Endothelial cell (in vitro differentiated cells): ENCODE results near the gene ING5. TPM values are rescaled to one million over a fixed set of nuclear protein-coding genes. Genes with fewer than 3 reads are reported as not detected.

Source experiments
- DNase-seq: peaks from one replicate; pipeline ENCODE4 v3.0.0; 2021; ENCODE audit warnings: low spot score
- H3K27ac Mint-ChIP-seq: one replicate; pipeline ENCODE4 v1.8.0; 2021; ENCODE audit warnings: mixed read lengths, inconsistent platforms; ENCODE audit not compliant: unreplicated experiment
- H3K27me3 Mint-ChIP-seq: one replicate; pipeline ENCODE4 v1.8.0; 2021; ENCODE audit warnings: mild to moderate bottlenecking, moderate library complexity, mixed read lengths, inconsistent platforms; ENCODE audit not compliant: unreplicated experiment
- H3K36me3 Mint-ChIP-seq: one replicate; pipeline ENCODE4 v1.8.0; 2021; ENCODE audit warnings: mild to moderate bottlenecking, low read depth, mixed read lengths, inconsistent platforms; ENCODE audit not compliant: unreplicated experiment
- H3K4me1 Mint-ChIP-seq: one replicate; pipeline ENCODE4 v1.8.0; 2021; ENCODE audit warnings: mild to moderate bottlenecking, mixed read lengths, inconsistent platforms; ENCODE audit not compliant: unreplicated experiment
- H3K4me3 Mint-ChIP-seq: one replicate; pipeline ENCODE4 v1.8.0; 2021; ENCODE audit warnings: mild to moderate bottlenecking, mixed read lengths, inconsistent platforms; ENCODE audit not compliant: unreplicated experiment
- H3K9me3 Mint-ChIP-seq: one replicate; pipeline ENCODE4 v1.8.0; 2021; ENCODE audit warnings: mixed read lengths, inconsistent platforms; ENCODE audit not compliant: unreplicated experiment
- total RNA-seq: library from RNA; stranded (reverse); fragmentation: NEBNext Ultra II Directional; extraction: Animal tissue kit (Norgen Biotek cat#: 25700); gene quantifications from one replicate; pipeline ENCODE4 v1.2.1, GENCODE V29; 2021; ENCODE audit not compliant: unreplicated experiment
- TF ChIP-seq, protein P1 (sequence below): fragments of 200-600 bp; sonication (generic); IDR thresholded peaks from one replicate; pipeline ENCODE4 v1.5.0; 2021; ENCODE audit warnings: antibody characterized with exemption; ENCODE audit not compliant: unreplicated experiment

Gene ING5
- total RNA-seq, 1 donor from 2014 or later, result 19.9 TPM

DNA sequence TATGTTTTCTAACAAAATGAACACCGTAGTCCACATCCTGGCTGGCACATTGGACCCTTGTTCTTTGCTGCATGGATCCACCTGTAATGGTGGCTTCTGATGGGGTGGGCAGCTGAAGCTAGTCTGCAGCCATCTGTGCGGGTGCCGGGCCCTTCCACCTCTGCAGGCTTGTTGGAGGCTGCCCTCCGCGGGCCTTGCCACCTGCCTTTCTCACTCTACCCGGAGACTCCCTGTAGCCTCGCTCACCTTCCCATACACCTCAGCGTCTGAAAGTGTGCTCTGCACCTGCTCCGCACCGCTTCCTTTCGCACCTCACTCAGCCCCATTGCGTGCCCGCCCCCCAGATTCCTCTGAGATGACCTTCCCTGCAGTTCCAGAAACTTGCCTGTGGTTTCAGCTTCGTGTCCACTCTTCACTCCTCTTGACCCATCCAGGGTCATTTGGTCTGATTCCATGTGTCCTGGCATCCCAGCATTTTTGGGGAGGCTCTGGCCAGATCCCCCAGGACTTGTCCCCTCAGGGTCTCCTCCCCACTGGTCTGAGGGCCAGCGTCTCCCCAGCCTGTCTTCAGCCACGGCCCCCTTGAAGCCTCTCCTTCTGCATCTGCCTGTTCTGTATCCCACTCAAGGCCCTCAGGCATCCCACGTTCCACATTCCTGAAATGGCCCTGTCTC lies 46.2 kb upstream of the ING5 start:
- H3K27ac Mint-ChIP-seq, result no peak overlapping the region

GRCh38 chr2:241656190-241656741 lies 45.6 kb upstream of the ING5 start:
- peaks cover 46% of the 10 kb centered on the region for H3K36me3 Mint-ChIP-seq
- no peak for DNase-seq
- H3K9me3 Mint-ChIP-seq, result no peaks in the 10 kb centered on the region
- H3K27me3 Mint-ChIP-seq, result peaks cover 4% of the 10 kb centered on the region
- no peak overlapping the region for H3K27ac Mint-ChIP-seq
- H3K4me1 Mint-ChIP-seq, result no peaks in the 10 kb centered on the region
- H3K4me3 Mint-ChIP-seq, result no peak overlapping the region
- TF ChIP-seq, protein P1, sequence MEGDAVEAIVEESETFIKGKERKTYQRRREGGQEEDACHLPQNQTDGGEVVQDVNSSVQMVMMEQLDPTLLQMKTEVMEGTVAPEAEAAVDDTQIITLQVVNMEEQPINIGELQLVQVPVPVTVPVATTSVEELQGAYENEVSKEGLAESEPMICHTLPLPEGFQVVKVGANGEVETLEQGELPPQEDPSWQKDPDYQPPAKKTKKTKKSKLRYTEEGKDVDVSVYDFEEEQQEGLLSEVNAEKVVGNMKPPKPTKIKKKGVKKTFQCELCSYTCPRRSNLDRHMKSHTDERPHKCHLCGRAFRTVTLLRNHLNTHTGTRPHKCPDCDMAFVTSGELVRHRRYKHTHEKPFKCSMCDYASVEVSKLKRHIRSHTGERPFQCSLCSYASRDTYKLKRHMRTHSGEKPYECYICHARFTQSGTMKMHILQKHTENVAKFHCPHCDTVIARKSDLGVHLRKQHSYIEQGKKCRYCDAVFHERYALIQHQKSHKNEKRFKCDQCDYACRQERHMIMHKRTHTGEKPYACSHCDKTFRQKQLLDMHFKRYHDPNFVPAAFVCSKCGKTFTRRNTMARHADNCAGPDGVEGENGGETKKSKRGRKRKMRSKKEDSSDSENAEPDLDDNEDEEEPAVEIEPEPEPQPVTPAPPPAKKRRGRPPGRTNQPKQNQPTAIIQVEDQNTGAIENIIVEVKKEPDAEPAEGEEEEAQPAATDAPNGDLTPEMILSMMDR, result no peak

More for the DNA sequence above, 46.2 kb upstream of the ING5 start:
- peak overlapping the region; percentile 71 for H3K4me3 Mint-ChIP-seq
- TF ChIP-seq, protein P1, result no peak
- no peaks in the 10 kb centered on the region for H3K4me1 Mint-ChIP-seq
- H3K36me3 Mint-ChIP-seq, result peaks cover 50% of the 10 kb centered on the region
- H3K9me3 Mint-ChIP-seq, result no peaks in the 10 kb centered on the region
- peaks cover 2% of the 10 kb centered on the region for H3K27me3 Mint-ChIP-seq
- no peak for DNase-seq

GRCh38 chr2:241657786-241658254 lies 44.0 kb upstream of the ING5 start:
- DNase-seq, result no peak
- peak overlapping the region; percentile 32 for H3K27ac Mint-ChIP-seq
- H3K36me3 Mint-ChIP-seq, result peaks cover 44% of the 10 kb centered on the region
- no peaks in the 10 kb centered on the region for H3K4me1 Mint-ChIP-seq
- TF ChIP-seq, protein P1, result no peak
- peaks cover 4% of the 10 kb centered on the region for H3K27me3 Mint-ChIP-seq
- no peaks in the 10 kb centered on the region for H3K9me3 Mint-ChIP-seq
- no peak overlapping the region for H3K4me3 Mint-ChIP-seq

DNA sequence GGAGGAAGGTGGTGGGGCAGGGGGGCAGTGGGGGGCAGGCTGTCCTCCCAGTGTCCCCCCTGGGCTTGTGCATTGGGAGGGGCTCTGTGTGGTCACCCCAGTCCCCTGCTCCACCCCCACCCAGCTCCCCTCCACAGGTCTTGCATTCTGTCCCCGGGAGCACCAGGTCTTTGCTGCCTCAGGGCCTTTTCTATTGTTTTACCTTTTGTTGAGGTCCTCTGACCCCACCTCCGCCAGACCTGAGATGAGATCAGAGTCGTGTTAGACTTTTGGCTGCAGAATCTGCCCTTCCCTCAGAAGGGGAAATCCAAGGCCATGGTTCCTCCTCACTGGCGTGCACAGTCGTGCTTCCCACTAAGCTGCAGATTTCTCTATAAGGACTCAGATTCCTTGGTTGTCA lies 43.5 kb upstream of the ING5 start:
- H3K36me3 Mint-ChIP-seq, result peaks cover 44% of the 10 kb centered on the region
- peaks cover 4% of the 10 kb centered on the region for H3K27me3 Mint-ChIP-seq
- H3K27ac Mint-ChIP-seq, result no peak overlapping the region
- no peak overlapping the region for H3K4me3 Mint-ChIP-seq
- DNase-seq, result no peak
- H3K4me1 Mint-ChIP-seq, result no peaks in the 10 kb centered on the region
- TF ChIP-seq, protein P1, result no peak
- H3K9me3 Mint-ChIP-seq, result no peaks in the 10 kb centered on the region

DNA sequence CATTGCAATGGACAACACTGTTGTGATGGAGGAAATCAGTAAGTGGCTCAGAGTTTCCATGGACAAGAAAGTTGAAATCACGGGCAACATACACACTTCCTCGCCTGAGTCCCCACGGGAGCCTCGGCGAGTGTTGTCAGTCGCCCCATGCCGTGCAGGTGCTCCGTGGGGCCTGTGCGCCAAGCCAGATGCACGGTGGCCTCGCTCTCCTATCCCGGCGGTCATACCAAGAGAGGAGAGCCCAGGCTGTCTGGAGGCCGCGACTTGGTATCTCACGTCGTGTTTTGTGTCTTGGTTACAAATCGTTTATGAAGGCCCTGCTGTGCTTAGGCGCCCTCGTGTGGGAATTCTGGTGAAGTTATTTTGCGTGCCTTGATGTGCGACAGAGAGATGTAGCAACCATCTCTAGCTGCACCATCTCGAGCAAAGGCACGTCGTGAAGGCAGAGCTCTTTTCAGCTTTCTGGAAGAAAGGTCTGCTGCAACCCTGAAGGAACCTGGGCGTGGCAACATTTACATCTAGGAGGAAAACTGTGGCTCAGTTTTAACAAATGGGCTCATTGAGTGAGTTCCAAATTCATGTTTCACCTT lies 42.6 kb upstream of the ING5 start:
- peaks cover 4% of the 10 kb centered on the region for H3K27me3 Mint-ChIP-seq
- TF ChIP-seq, protein P1, result peak; percentile 21
- H3K27ac Mint-ChIP-seq, result peak overlapping the region; percentile 37
- peak overlapping the region; percentile 33 for H3K4me3 Mint-ChIP-seq
- peaks cover 39% of the 10 kb centered on the region for H3K36me3 Mint-ChIP-seq
- no peaks in the 10 kb centered on the region for H3K9me3 Mint-ChIP-seq
- DNase-seq, result peak; percentile 56
- H3K4me1 Mint-ChIP-seq, result no peaks in the 10 kb centered on the region
